SU-DHL-6 (cell line): ENCODE measurements around the gene ATXN7.

Experiments used
- H2AFZ ChIP-seq: fragments of 200-600 bp; sonication (generic); 2 replicates; pipeline ENCODE4 v1.6.1; 2014; ENCODE audit warnings: low read depth, mild to moderate bottlenecking, moderate library complexity, mixed read lengths, antibody characterized with exemption, low read length; ENCODE audit not compliant: severe bottlenecking
- H3F3A ChIP-seq: fragments of 200-600 bp; shearing (Covaris generic); 2 replicates; pipeline ENCODE4 v1.6.0; 2016; ENCODE audit warnings: antibody characterized with exemption, mild to moderate bottlenecking; ENCODE audit not compliant: insufficient read depth
- H3K27ac ChIP-seq: fragments of 200-600 bp; sonication (generic); 2 replicates; pipeline ENCODE4 v1.5.1; 2016; ENCODE audit warnings: low read depth, mild to moderate bottlenecking, low read length, moderate library complexity, mixed read lengths
- H3K27me3 ChIP-seq: fragments of 200-600 bp; sonication (generic), shearing (Covaris generic); 2 replicates; pipeline ENCODE4 v1.6.0; 2014; ENCODE audit warnings: mild to moderate bottlenecking, low read length
- H3K36me3 ChIP-seq: fragments of 200-600 bp; sonication (generic); 2 replicates; pipeline ENCODE4 v1.6.1; 2014; ENCODE audit warnings: mild to moderate bottlenecking, low read length, mixed read lengths
- H3K4me2 ChIP-seq: fragments of 300-600, 200-600 bp; shearing (Covaris generic), sonication (generic); 2 replicates; pipeline ENCODE4 v1.6.0; 2014; ENCODE audit warnings: low read length, low read depth, mild to moderate bottlenecking; ENCODE audit not compliant: poor library complexity, severe bottlenecking
- H3K4me3 ChIP-seq: fragments of 200-600 bp; sonication (generic); 2 replicates; pipeline ENCODE4 v1.5.1; 2014; ENCODE audit warnings: antibody characterized with exemption, low read length, mild to moderate bottlenecking, mixed read lengths; ENCODE audit not compliant: insufficient read depth, poor library complexity, severe bottlenecking
- H3K79me2 ChIP-seq: fragments of 200-600 bp; sonication (generic); 2 replicates; pipeline ENCODE4 v1.6.1; 2014; ENCODE audit warnings: mild to moderate bottlenecking, low read length, moderate library complexity; ENCODE audit not compliant: insufficient read depth
- H3K9ac ChIP-seq: fragments of 200-600 bp; sonication (generic); 2 replicates; pipeline ENCODE4 v1.7.0; 2014; ENCODE audit warnings: mild to moderate bottlenecking, low read length
- H3K9me2 ChIP-seq: fragments of 200-600 bp; sonication (generic); replicated peaks from 2 replicates; pipeline ENCODE4 v1.6.1; 2014; ENCODE audit warnings: low read length; ENCODE audit not compliant: insufficient read depth
- H3K9me3 ChIP-seq: fragments of 200-600 bp; sonication (generic); 2 replicates; pipeline ENCODE4 v1.6.1; 2014; ENCODE audit warnings: low read length, mixed read lengths; ENCODE audit not compliant: insufficient read depth
- H4K20me1 ChIP-seq: fragments of 200-600 bp; sonication (generic); 2 replicates; pipeline ENCODE4 v1.6.1; 2014; ENCODE audit warnings: low read depth, mild to moderate bottlenecking, antibody characterized with exemption, low read length, moderate library complexity, mixed read lengths
- CTCF ChIP-seq: fragments of 200-600 bp; sonication (generic); IDR thresholded peaks from one replicate; pipeline ENCODE4 v1.5.1; 2017; ENCODE audit warnings: antibody characterized with exemption, mild to moderate bottlenecking, low read length, moderate library complexity; ENCODE audit not compliant: insufficient read depth, poor library complexity, severe bottlenecking
- EZH2phosphoT487 ChIP-seq: fragments of 200-600 bp; sonication (generic), shearing (Covaris generic); conservative IDR thresholded peaks from 2 replicates; pipeline ENCODE4 v1.6.1; 2018; ENCODE audit warnings: mild to moderate bottlenecking, antibody characterized with exemption, low read length, moderate library complexity, mixed read lengths

The ATXN7 gene

GRCh38 chr3:63842127-63842526 lies 21.5 kb upstream of the ATXN7 start:
- TF ChIP-seq CTCF = no peak
- no peak for TF ChIP-seq EZH2phosphoT487
- peaks cover 60% of the 10 kb centered on the region for H3K79me2 ChIP-seq
- H2AFZ ChIP-seq = no peak overlapping the region
- no peaks in the 10 kb centered on the region for H3F3A ChIP-seq
- H3K27ac ChIP-seq = no peak overlapping the region
- H3K9me2 ChIP-seq = no peaks in the 10 kb centered on the region
- H3K4me3 ChIP-seq = no peak overlapping the region
- no peaks in the 10 kb centered on the region for H3K27me3 ChIP-seq
- H3K9ac ChIP-seq = no peak overlapping the region
- no peaks in the 10 kb centered on the region for H3K9me3 ChIP-seq
- H4K20me1 ChIP-seq = peaks cover 4% of the 10 kb centered on the region; the same call in 1 of the 2 replicates
- H3K4me2 ChIP-seq = no peak overlapping the region
- peaks cover 13% of the 10 kb centered on the region; the same call in 1 of the 2 replicates for H3K36me3 ChIP-seq

GRCh38 chr3:63845215-63845614 lies 18.5 kb upstream of the ATXN7 start:
- Histone ChIP-seq H3K79me2 (peaks cover 81% of the 10 kb centered on the region), H3K9me2 (no peaks in the 10 kb centered on the region), H3K9ac (no peak overlapping the region), H4K20me1 (peaks cover 4% of the 10 kb centered on the region; the same call in 1 of the 2 replicates), H3F3A (0 out of 2 replicates have a peak, but pooled peaks cover 4% of the 10 kb centered on the region), H3K36me3 (no peaks in the 10 kb centered on the region), H3K27ac (no peak overlapping the region), H3K9me3 (no peaks in the 10 kb centered on the region), H2AFZ (no peak overlapping the region), H3K4me2 (no peak overlapping the region), H3K4me3 (no peak overlapping the region), H3K27me3 (no peaks in the 10 kb centered on the region)
- TF ChIP-seq EZH2phosphoT487 (no peak), CTCF (no peak)

GRCh38 chr3:63847718-63848450 lies 15.8 kb upstream of the ATXN7 start:
- no peak overlapping the region for H3K4me3 ChIP-seq
- H3K79me2 ChIP-seq = peaks cover 85% of the 10 kb centered on the region
- no peak overlapping the region for H3K9ac ChIP-seq
- no peak overlapping the region for H2AFZ ChIP-seq
- no peak overlapping the region for H3K4me2 ChIP-seq
- no peaks in the 10 kb centered on the region for H3K36me3 ChIP-seq
- TF ChIP-seq EZH2phosphoT487 = no peak
- no peak for TF ChIP-seq CTCF
- H4K20me1 ChIP-seq = peaks cover 4% of the 10 kb centered on the region; the same call in 1 of the 2 replicates
- H3F3A ChIP-seq = 0 out of 2 replicates have a peak, but pooled peaks cover 4% of the 10 kb centered on the region
- no peaks in the 10 kb centered on the region for H3K9me2 ChIP-seq
- H3K9me3 ChIP-seq = no peaks in the 10 kb centered on the region
- no peak overlapping the region for H3K27ac ChIP-seq
- no peaks in the 10 kb centered on the region for H3K27me3 ChIP-seq
